Dendritic cell treated with granulocyte-macrophage colony-stimulating factor and Interleukin-4, amounts not matched to agents 40 ng/mL and 50 ng/mL, for 4 days (primary cell): Measurements from ENCODE around the gene LRRC36.

ENCODE experiments used
- H3K27ac Mint-ChIP-seq: one replicate; pipeline ENCODE4 v1.8.0; 2022; ENCODE audit warnings: mild to moderate bottlenecking, mixed read lengths
- H3K27me3 Mint-ChIP-seq: one replicate; pipeline ENCODE4 v1.8.0; 2022; ENCODE audit warnings: mild to moderate bottlenecking, mixed read lengths
- H3K36me3 Mint-ChIP-seq: one replicate; pipeline ENCODE4 v1.8.0; 2022; ENCODE audit warnings: low read depth, mixed read lengths
- H3K4me1 Mint-ChIP-seq: one replicate; pipeline ENCODE4 v1.8.0; 2022; ENCODE audit warnings: low read depth, mixed read lengths
- H3K4me3 Mint-ChIP-seq: one replicate; pipeline ENCODE4 v1.8.0; 2022; ENCODE audit warnings: mild to moderate bottlenecking, moderate library complexity, mixed read lengths
- H3K9me3 Mint-ChIP-seq: one replicate; pipeline ENCODE4 v1.8.0; 2022; ENCODE audit warnings: mixed read lengths
- intact Hi-C: fragments of 100-400 bp; cut with micrococcal nuclease; formaldehyde crosslinking; loops from one replicate; pipeline ENCODE4 v1.15.0; 2022

The LRRC36 gene

DNA sequence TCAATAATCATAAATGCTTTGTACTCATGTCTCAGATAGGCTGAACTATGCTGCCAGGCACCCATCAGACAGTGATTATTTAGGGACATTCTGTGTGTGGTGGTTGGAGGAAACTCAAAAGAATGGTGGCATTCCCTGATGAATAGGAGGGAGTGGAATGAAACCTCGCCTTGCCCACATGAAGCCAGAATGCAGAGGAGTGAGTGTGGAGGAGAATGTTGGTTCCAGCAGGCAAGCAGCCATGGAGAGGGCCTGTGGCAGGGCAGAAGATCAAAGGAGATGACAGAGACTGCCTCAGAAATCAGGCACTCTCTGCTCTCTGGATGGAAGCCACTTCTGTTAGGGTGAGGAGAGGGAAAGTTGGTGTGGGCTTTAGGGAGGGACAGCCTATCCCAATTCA is 22.6 kb upstream of the LRRC36 start:
- Mint-ChIP-seq H3K9me3 (no peaks in the 10 kb centered on the region), H3K27ac (no peak overlapping the region), H3K4me3 (no peak overlapping the region), H3K36me3 (no peaks in the 10 kb centered on the region), H3K4me1 (peaks cover 12% of the 10 kb centered on the region), H3K27me3 (peaks cover 12% of the 10 kb centered on the region)
- intact Hi-C loops, result no loop called here

DNA sequence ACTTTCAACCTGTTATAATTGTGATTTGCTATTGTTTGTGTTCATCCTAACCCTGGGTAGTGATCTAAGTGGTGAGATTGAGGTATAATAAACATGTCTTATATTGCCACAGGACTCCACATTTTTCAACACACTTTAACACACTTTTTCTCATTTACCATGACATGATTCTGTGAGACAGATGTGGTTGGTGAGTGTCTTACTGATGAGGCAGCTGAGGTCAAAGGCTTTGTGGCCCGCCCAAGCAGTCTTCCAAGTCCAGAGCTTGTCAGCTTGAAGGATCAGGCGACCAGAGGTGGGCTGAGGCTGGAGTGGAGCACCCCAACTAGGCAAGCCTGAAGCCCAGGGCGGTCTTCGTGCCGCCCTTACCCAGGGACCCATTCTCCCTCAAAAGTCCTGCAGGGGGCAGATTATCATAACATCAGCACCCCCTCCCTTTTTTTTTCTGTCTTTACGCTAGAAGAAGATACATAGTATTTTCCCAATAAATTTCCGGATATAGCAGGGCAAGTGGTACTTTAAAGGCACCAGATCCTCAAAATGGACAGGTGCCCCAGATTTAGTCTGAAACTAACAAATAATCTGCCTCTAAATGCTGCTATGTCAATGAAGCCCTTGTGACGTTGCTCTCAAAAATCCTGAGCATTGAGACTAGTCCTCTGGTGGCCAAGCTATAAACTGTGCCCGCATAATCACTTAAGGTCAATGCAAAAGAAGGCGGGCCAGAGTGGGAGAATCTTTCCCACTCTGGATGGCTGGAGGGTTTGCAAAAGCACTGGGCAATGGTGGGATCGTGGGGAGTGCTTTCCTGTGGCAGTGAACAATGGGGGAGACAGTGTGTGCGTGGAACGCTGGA is 21.2 kb upstream of the LRRC36 start:
- H3K27ac Mint-ChIP-seq, result no peak overlapping the region
- no peaks in the 10 kb centered on the region for H3K36me3 Mint-ChIP-seq

DNA sequence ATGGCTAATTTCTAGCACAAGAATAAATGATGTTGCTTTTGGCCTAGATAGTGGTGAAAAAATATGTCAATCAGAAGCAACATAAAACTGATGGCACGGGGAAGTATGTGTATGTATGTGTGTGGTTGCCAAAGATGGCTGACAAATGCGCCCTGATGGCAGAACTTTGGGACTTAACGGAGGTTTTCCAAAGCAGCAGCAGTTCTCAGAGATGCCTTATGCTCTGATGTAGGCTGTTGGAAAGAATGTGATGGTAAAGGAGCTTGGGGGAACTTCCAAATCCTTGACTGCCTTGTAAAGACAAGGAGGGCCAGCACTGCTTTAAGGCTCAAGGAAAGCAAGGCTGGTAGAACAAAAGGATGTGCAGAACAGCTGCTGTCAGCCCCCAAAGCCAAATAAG is 16.1 kb upstream of the LRRC36 start:
- no peaks in the 10 kb centered on the region for H3K9me3 Mint-ChIP-seq
- intact Hi-C loops, result no loop called here
- H3K27me3 Mint-ChIP-seq, result peaks cover 11% of the 10 kb centered on the region
- H3K27ac Mint-ChIP-seq, result no peak overlapping the region
- no peak overlapping the region for H3K4me3 Mint-ChIP-seq
- no peaks in the 10 kb centered on the region for H3K36me3 Mint-ChIP-seq
- peaks cover 22% of the 10 kb centered on the region for H3K4me1 Mint-ChIP-seq

More for the DNA sequence above, 21.2 kb upstream of the LRRC36 start:
- Mint-ChIP-seq H3K9me3 (no peaks in the 10 kb centered on the region), H3K4me1 (peaks cover 17% of the 10 kb centered on the region), H3K27me3 (peaks cover 17% of the 10 kb centered on the region), H3K4me3 (no peak overlapping the region)
- intact Hi-C loops, result no loop called here

DNA sequence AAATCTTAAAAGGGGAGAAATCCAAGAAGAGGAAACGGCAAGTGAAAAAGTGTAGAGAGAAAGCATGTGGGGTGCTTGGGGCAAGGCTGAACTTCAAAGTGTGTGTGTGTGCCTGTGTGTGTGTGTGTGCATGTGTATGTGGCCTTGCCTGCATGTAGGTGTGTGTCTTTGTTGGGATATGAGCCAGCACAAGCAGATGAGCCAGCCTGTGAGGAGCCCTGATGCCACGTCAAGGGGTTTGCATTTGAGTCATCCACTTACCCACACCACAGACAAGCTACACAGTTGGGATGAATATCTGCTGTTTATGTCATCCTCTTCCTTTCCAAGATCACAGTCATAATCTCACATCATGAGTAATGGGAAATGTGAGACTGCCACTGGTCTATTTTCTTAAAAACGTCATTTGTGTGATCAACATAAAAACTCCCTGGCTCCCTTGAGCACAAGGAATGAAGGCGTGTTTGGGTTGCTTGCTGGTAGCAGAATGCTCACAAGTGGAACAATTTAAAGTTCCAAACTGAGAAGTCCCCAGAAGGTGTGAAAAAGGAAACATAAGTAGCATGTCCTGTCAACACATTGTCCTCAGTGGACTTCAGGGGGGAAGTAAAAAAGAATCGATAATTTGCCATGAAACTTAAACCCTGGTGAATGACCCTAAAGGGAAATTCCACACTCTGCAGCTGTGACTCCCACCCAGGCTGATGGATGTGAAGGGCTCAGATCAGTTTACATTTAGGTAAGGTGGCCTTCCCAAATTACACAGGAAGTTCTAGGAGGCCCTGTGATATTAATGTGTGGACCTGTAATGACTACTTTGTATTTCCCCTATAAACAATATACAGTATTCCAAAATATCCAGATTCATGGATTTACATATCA is 14.8 kb upstream of the LRRC36 start:
- Mint-ChIP-seq H3K27me3 (peaks cover 9% of the 10 kb centered on the region), H3K9me3 (no peaks in the 10 kb centered on the region), H3K4me1 (peaks cover 22% of the 10 kb centered on the region), H3K36me3 (no peaks in the 10 kb centered on the region), H3K27ac (no peak overlapping the region), H3K4me3 (no peak overlapping the region)
- intact Hi-C loops, result no loop called here

DNA sequence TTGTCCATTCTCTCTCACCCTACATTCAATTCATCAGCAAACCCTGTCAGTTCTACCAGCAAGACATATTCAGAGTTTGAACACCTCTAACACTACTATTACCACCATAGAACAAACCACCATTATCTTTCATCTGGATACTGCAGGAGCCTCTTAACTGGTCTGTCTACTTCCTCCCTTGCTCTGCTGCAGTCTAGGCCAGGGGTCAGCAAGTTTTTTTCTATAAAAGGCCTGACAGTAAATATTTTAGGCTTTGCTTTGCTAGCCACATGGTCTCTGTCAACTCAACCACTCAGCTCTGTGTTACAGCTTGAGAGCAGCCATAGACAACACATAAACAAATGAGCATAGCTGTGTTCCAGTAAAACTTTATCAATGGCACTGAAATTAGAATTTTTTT is 13.9 kb upstream of the LRRC36 start:
- intact Hi-C loops, result no loop called here
- no peaks in the 10 kb centered on the region for H3K9me3 Mint-ChIP-seq
- H3K4me3 Mint-ChIP-seq, result no peak overlapping the region
- peaks cover 9% of the 10 kb centered on the region for H3K27me3 Mint-ChIP-seq
- H3K36me3 Mint-ChIP-seq, result no peaks in the 10 kb centered on the region
- H3K27ac Mint-ChIP-seq, result no peak overlapping the region
- H3K4me1 Mint-ChIP-seq, result peaks cover 22% of the 10 kb centered on the region

DNA sequence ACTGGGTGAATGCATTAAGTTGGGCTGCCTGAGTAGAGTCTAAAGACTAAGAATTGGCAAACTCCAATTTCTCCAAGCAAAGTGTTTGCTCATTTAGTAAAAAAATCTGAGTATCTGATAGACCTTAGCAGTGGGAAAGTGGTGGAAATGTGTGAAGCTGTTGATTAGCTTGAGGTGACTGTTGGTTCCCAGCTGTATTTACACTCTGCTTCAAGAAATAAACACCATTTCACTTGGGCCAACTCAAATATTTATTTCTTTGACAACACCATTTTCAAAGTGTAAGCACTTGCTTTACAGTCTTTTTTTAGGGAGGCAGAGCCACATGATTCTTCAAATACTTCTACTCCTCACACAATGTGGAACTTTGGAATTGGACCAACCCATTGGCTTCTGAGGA is 8.8 kb upstream of the LRRC36 start:
- no peak overlapping the region for H3K27ac Mint-ChIP-seq
- H3K36me3 Mint-ChIP-seq, result no peaks in the 10 kb centered on the region
- H3K4me3 Mint-ChIP-seq, result no peak overlapping the region
- peaks cover 19% of the 10 kb centered on the region for H3K27me3 Mint-ChIP-seq
- intact Hi-C loops, result no loop called here
- H3K4me1 Mint-ChIP-seq, result no peaks in the 10 kb centered on the region
- H3K9me3 Mint-ChIP-seq, result no peaks in the 10 kb centered on the region

DNA sequence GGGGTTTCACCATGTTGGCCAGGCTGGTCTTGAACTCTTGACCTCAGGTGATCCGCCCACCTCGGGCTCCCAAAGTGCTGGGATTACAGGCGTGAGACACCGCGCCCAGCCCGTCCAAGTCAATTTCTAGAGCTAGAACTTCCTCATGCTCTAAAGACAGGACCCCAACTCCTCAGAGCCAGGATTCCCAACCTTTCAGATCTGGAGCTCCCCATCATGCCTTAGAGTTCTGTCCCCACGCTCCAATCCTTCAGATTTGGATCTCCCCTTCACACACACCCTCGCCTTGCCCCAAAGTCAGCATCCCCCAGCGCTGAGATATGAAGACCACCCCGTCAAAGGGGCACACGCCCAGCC is 522 bp upstream of the LRRC36 start:
- no peak overlapping the region for H3K27ac Mint-ChIP-seq
- intact Hi-C loops, result no loop called here

DNA sequence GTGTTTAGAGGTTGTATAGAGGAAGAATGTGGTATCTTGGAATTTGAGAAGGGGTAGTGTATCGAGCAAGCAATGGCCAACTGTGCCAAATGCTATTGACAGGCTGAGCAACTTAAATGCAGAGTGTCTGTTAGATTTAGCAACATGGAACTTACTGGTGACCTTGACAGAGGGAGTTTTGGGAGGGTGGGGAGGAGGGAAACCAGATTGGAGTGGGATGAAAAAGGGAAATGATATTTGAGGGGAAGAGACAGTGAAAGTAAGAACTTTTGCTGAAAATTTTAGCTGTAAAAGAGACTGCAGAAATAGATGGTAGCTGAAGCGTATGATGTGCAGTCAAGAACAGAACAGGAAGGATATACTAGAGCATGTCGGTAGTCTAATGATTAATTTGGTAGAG is 1.1 kb downstream of the LRRC36 start:
- intact Hi-C loops, result no loop called here
- Mint-ChIP-seq H3K4me3 (no peak overlapping the region), H3K27me3 (peaks cover 38% of the 10 kb centered on the region), H3K9me3 (no peaks in the 10 kb centered on the region), H3K36me3 (no peaks in the 10 kb centered on the region), H3K27ac (peak overlapping the region; percentile 4), H3K4me1 (peaks cover 22% of the 10 kb centered on the region)

More for the DNA sequence above, 522 bp upstream of the LRRC36 start:
- Mint-ChIP-seq H3K4me1 (peaks cover 22% of the 10 kb centered on the region), H3K36me3 (no peaks in the 10 kb centered on the region), H3K27me3 (peaks cover 43% of the 10 kb centered on the region), H3K9me3 (no peaks in the 10 kb centered on the region), H3K4me3 (peak overlapping the region; percentile 51)

DNA sequence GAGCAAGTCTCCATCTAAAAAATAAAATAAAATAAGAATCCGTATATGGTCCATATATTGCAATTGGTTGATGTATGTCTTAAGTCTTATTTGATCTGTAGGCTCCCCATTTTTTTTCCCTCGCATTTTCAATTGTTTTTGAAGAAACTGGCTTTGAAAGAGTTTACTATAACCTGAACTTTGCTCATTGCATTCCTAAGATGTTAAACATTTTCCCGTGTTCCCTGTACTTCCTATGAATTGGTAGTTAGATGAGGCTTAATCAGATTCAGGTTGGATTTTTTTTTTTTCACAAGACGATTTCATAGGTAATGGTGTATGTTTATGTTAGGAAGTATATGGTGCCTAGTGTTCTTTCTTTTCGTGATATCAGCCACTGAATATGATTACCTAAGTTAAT is 3.3 kb downstream of the LRRC36 start:
- no peak overlapping the region for H3K4me3 Mint-ChIP-seq
- H3K4me1 Mint-ChIP-seq, result peaks cover 22% of the 10 kb centered on the region
- H3K27ac Mint-ChIP-seq, result no peak overlapping the region
- H3K36me3 Mint-ChIP-seq, result no peaks in the 10 kb centered on the region
- peaks cover 7% of the 10 kb centered on the region for H3K9me3 Mint-ChIP-seq
- H3K27me3 Mint-ChIP-seq, result peaks cover 37% of the 10 kb centered on the region
- intact Hi-C loops, result no loop called here

DNA sequence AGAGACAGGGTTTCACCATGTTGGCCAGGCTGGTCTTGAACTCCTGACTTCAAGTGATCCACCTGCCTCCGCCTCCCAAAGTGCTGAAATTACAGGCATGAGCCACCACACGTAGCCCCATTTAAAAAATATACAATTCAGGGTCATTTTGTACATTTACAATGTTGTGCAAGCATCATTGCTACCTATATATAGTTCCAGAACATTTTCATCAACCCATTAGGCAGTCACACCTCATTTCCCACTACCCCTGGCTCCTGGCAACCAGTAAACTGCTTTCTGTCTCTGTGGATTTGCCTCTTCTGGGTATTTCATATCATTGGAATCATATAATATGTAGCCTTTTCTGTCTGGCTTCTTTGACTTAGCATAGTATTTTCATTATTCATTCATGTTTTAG is 6.7 kb downstream of the LRRC36 start:
- H3K27ac Mint-ChIP-seq, result no peak overlapping the region
- no peaks in the 10 kb centered on the region for H3K4me1 Mint-ChIP-seq
- no peaks in the 10 kb centered on the region for H3K36me3 Mint-ChIP-seq
- H3K4me3 Mint-ChIP-seq, result no peak overlapping the region
- peaks cover 19% of the 10 kb centered on the region for H3K27me3 Mint-ChIP-seq
- peaks cover 12% of the 10 kb centered on the region for H3K9me3 Mint-ChIP-seq
- intact Hi-C loops, result no loop called here

DNA sequence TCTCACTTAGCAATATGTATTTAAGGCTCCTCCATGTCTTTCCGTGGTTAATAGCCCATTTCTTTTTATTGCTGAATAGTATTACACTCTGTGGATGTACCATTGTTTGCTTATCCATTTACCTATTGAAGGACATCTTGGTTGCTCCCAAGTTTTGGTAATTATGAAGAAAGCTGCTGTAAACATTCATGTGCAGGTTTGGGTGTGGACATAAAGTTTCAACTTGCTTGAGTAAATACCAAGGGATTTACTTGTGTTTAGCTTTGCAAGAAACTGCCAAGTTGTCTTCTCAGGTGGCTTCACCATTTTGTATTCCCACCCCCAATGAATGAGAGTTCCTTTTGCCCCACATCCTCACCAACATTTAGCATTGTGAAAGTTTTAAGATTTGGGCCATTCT is 9.5 kb downstream of the LRRC36 start:
- intact Hi-C loops, result no loop called here
- no peak overlapping the region for H3K27ac Mint-ChIP-seq
- peaks cover 12% of the 10 kb centered on the region for H3K9me3 Mint-ChIP-seq
- H3K27me3 Mint-ChIP-seq, result peaks cover 18% of the 10 kb centered on the region
- H3K36me3 Mint-ChIP-seq, result no peaks in the 10 kb centered on the region
- H3K4me1 Mint-ChIP-seq, result no peaks in the 10 kb centered on the region
- no peak overlapping the region for H3K4me3 Mint-ChIP-seq

DNA sequence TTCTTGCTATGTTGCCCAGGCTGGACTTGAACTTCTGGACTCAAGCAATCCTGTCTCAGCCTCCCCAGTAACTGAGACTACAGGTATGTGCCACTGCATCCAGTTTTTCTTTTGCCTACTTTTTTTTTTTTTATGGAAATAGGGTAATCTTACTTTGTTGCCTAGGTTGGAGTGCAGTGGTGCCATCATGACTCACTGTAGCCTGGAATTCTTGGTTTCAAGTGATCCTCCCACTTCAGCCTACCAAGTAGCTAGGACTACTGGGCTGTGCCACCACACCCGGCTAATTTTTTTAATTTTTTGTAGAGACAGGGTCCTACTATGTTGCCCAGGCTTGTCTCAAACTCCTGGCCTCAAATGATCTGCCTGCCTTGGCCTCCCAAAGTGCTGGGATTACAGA is 10.0 kb downstream of the LRRC36 start:
- no peak overlapping the region for H3K27ac Mint-ChIP-seq
- H3K36me3 Mint-ChIP-seq, result no peaks in the 10 kb centered on the region
- intact Hi-C loops, result no loop called here
- no peaks in the 10 kb centered on the region for H3K4me1 Mint-ChIP-seq
- no peak overlapping the region for H3K4me3 Mint-ChIP-seq
- H3K27me3 Mint-ChIP-seq, result peaks cover 17% of the 10 kb centered on the region
- H3K9me3 Mint-ChIP-seq, result peaks cover 12% of the 10 kb centered on the region

DNA sequence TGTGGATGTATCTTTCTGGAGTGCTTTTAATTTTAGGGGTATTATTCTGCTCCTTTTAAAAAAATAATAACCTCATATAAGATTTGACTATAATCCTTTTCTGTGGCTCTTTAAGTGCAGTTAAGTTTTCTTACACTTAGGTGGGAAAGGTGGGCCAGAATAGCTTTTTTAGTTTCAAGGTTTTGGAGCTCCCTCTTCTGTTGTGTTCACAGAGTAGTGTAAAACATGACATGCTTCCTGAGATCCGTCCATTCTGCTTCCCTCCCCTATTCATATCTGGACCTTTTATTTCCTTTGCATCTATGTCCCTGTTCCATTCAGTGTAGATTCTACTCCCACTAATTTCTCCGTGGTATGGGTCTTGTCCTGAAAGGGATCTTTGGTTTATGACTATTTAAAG is 12.8 kb downstream of the LRRC36 start:
- Mint-ChIP-seq H3K27ac (no peak overlapping the region), H3K36me3 (no peaks in the 10 kb centered on the region), H3K27me3 (peaks cover 8% of the 10 kb centered on the region), H3K4me3 (no peak overlapping the region), H3K4me1 (no peaks in the 10 kb centered on the region), H3K9me3 (peaks cover 10% of the 10 kb centered on the region)
- intact Hi-C loops, result no loop called here

DNA sequence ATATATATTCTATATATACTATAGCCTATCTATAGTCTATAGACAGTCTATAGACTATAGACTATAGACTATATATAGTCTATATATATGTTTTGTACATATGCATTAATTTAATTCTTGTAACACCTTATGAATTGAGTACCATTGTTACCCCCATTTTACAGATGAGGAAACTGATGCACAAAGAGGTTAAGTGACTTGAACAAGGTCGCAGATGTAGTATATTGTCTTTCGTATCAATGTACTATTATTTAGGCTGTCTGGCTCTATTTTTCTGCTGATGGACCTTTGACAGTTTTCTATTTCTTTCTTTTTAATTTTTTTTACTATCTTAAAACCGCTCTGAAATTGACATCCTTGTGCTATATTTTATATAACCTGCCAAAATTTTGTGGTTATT is 14.6 kb downstream of the LRRC36 start:
- H3K27me3 Mint-ChIP-seq, result no peaks in the 10 kb centered on the region
- no peaks in the 10 kb centered on the region for H3K36me3 Mint-ChIP-seq
- no peak overlapping the region for H3K27ac Mint-ChIP-seq
- no peak overlapping the region for H3K4me3 Mint-ChIP-seq
- H3K9me3 Mint-ChIP-seq, result no peaks in the 10 kb centered on the region
- H3K4me1 Mint-ChIP-seq, result peaks cover 7% of the 10 kb centered on the region
- intact Hi-C loops, result no loop called here
